SK-N-SH (cell line): Measurements from ENCODE around the gene CELF2. TPM values are rescaled to one million over a fixed set of nuclear protein-coding genes. Genes with fewer than 3 reads are reported as not detected.

Source experiments
- CTCF ChIA-PET: fragments of 300-600, 350-600 bp; formaldehyde crosslinking; extraction: SDS; loops from one replicate; lab custom pipeline; 2021; lab: Yijun Ruan, JAX
- POLR2A ChIA-PET: fragments of 350-600 bp; sonication (Branson Sonifier 250); formaldehyde crosslinking; extraction: SDS; loops from one replicate; lab custom pipeline; 2020; ENCODE audit warnings: antibody characterized with exemption, inconsistent platforms; lab: Yijun Ruan, JAX
- DNase-seq: peaks from one replicate; pipeline ENCODE4 v3.0.0; 2012
- H2AFZ ChIP-seq: fragments of 200-600 bp; sonication (generic); 2 replicates; pipeline ENCODE4 v1.8.1; 2016; ENCODE audit warnings: antibody characterized with exemption, mild to moderate bottlenecking, low read depth
- H3F3A ChIP-seq: fragments of 200-600 bp; sonication (generic); replicated peaks from 2 replicates; pipeline ENCODE3; 2016; ENCODE audit warnings: antibody characterized with exemption, mild to moderate bottlenecking; ENCODE audit not compliant: insufficient read depth
- H3K27ac ChIP-seq, 2 experiments: fragments of 200-500 bp in 1 of 2; fragments of 200-600 bp in 1 of 2; sonication (Bioruptor generic) in 1 of 2; sonication (generic), shearing (Covaris generic) in 1 of 2; 2 replicates each; pipeline versions ENCODE4 v1.5.1 to v1.6.1; 2014 to 2016; ENCODE audit warnings: low read depth in 2 of 2, inconsistent platforms in 1 of 2, low read length in 1 of 2, mild to moderate bottlenecking in 1 of 2, mixed read lengths in 1 of 2
- H3K27me3 ChIP-seq: fragments of 200-600 bp; sonication (generic), shearing (Covaris generic); 2 replicates; pipeline ENCODE4 v1.6.1; 2016; ENCODE audit warnings: mixed run types; ENCODE audit not compliant: insufficient read depth
- H3K36me3 ChIP-seq, 2 experiments: fragments of 200-500 bp in 1 of 2; fragments of 200-600 bp in 1 of 2; sonication (Bioruptor generic) in 1 of 2; sonication (generic) in 1 of 2; replicated peaks in 1 of 2; 2 replicates each; pipeline versions ENCODE3 to v1.5.1; 2014 to 2016; ENCODE audit warnings: low read length in 1 of 2, mild to moderate bottlenecking in 1 of 2; ENCODE audit not compliant: insufficient read depth in 2 of 2, control insufficient read depth in 1 of 2
- H3K4me1 ChIP-seq, 2 experiments: fragments of 200-500 bp in 1 of 2; fragments of 200-600 bp in 1 of 2; sonication (Bioruptor generic) in 1 of 2; sonication (generic), shearing (Covaris generic) in 1 of 2; 2 replicates each; pipeline versions ENCODE4 v1.5.1 to v1.6.1; 2014 to 2016; ENCODE audit warnings: low read depth in 1 of 2, low read length in 1 of 2, mixed run types in 1 of 2; ENCODE audit not compliant: insufficient read depth in 2 of 2, control insufficient read depth in 1 of 2
- H3K4me2 ChIP-seq: fragments of 200-600 bp; sonication (generic), shearing (Covaris generic); 2 replicates; pipeline ENCODE4 v1.6.1; 2017; ENCODE audit warnings: mixed run types
- H3K4me3 ChIP-seq, 2 experiments: fragments of 200-500 bp in 1 of 2; fragments of 200-600 bp in 1 of 2; sonication (Bioruptor generic) in 1 of 2; sonication (generic), shearing (Covaris generic) in 1 of 2; 2 replicates each; pipeline versions ENCODE4 v1.5.1 to v1.8.1; 2014 to 2016; ENCODE audit warnings: low read depth in 2 of 2, inconsistent platforms in 1 of 2, low read length in 1 of 2, mild to moderate bottlenecking in 1 of 2, mixed read lengths in 1 of 2, moderate library complexity in 1 of 2
- H3K79me2 ChIP-seq: fragments of 200-600 bp; sonication (generic); 2 replicates; pipeline ENCODE4 v1.8.1; 2017; ENCODE audit warnings: mild to moderate bottlenecking; ENCODE audit not compliant: insufficient read depth
- H3K9ac ChIP-seq: fragments of 200-600 bp; sonication (generic); 2 replicates; pipeline ENCODE4 v1.6.1; 2017; ENCODE audit warnings: mixed run types
- H3K9me2 ChIP-seq: fragments of 200-600 bp; sonication (generic); 2 replicates; pipeline ENCODE4 v1.6.1; 2017; ENCODE audit warnings: mixed run types
- H3K9me3 ChIP-seq: fragments of 200-600 bp; sonication (generic); 2 replicates; pipeline ENCODE4 v1.6.1; 2017; ENCODE audit warnings: mixed run types, mild to moderate bottlenecking, moderate library complexity
- H4K20me1 ChIP-seq: fragments of 200-600 bp; sonication (generic); 2 replicates; pipeline ENCODE4 v1.6.1; 2017; ENCODE audit warnings: mild to moderate bottlenecking, mixed run types; ENCODE audit not compliant: insufficient read depth
- ELF1 ChIP-seq: IDR thresholded peaks from 2 replicates; pipeline ENCODE4 v1.4.0; 2012
- EZH2phosphoT487 ChIP-seq: fragments of 200-600 bp; sonication (generic); IDR thresholded peaks from 2 replicates; pipeline ENCODE4 v1.6.1; 2017; ENCODE audit warnings: low read depth, mixed run types, mild to moderate bottlenecking, antibody characterized with exemption, moderate library complexity, borderline replicate concordance
- FOXJ3 ChIP-seq: sonication (generic); formaldehyde crosslinking; IDR thresholded peaks from 2 replicates; pipeline ENCODE4 v1.5.1; 2020; ENCODE audit warnings: mild to moderate bottlenecking, missing genetic modification reagents
- GABPA ChIP-seq: IDR thresholded peaks from 2 replicates; pipeline ENCODE4 v1.4.0; 2012; ENCODE audit warnings: low read depth, mild to moderate bottlenecking
- JUND ChIP-seq: IDR thresholded peaks from 2 replicates; pipeline ENCODE4 v1.4.0; 2012
- MEF2A ChIP-seq: IDR thresholded peaks from 2 replicates; pipeline ENCODE4 v1.4.0; 2012; ENCODE audit warnings: low read depth, borderline replicate concordance
- NRF1 ChIP-seq: IDR thresholded peaks from 2 replicates; pipeline ENCODE4 v1.6.1; 2012; ENCODE audit warnings: low read depth, mild to moderate bottlenecking, low read length
- POLR2AphosphoS5 ChIP-seq: IDR thresholded peaks from 2 replicates; pipeline ENCODE4 v1.6.1; 2012; ENCODE audit warnings: low read depth, low read length
- RCOR1 ChIP-seq: fragments of 150-350 bp; IDR thresholded peaks from 2 replicates; pipeline ENCODE4 v1.6.1; 2017; ENCODE audit warnings: antibody characterized with exemption, low read length
- RFX5 ChIP-seq: IDR thresholded peaks from 2 replicates; pipeline ENCODE4 v1.6.1; 2012; ENCODE audit warnings: mild to moderate bottlenecking, improper control_type of control experiment, low read length
- RXRA ChIP-seq: IDR thresholded peaks from 2 replicates; pipeline ENCODE4 v1.4.0; 2012; ENCODE audit warnings: low read depth, mild to moderate bottlenecking, borderline replicate concordance
- SIN3A ChIP-seq: IDR thresholded peaks from 2 replicates; pipeline ENCODE4 v1.6.1; 2012; ENCODE audit warnings: low read depth, mild to moderate bottlenecking, low read length, moderate library complexity, borderline replicate concordance
- SMC3 ChIP-seq: IDR thresholded peaks from 2 replicates; pipeline ENCODE4 v1.6.1; 2012; ENCODE audit warnings: low read depth, low read length, improper control_type of control experiment
- TAF1 ChIP-seq: IDR thresholded peaks from 2 replicates; pipeline ENCODE4 v1.6.1; 2012; ENCODE audit warnings: low read depth, mild to moderate bottlenecking, low read length, moderate library complexity, borderline replicate concordance
- TEAD4 ChIP-seq: IDR thresholded peaks from 2 replicates; pipeline ENCODE4 v1.4.0; 2012; ENCODE audit warnings: mild to moderate bottlenecking, borderline replicate concordance; ENCODE audit not compliant: insufficient read depth
- YY1 ChIP-seq: IDR thresholded peaks from 2 replicates; pipeline ENCODE4 v1.4.0; 2012; ENCODE audit warnings: low read depth, mild to moderate bottlenecking
- WGBS: methylation state at CpG from one replicate; pipeline ENCODE4 v1.1.6; 2017; ENCODE audit warnings: low lambda C conversion rate; 5-methylcytosine and 5-hydroxymethylcytosine counted together
- polyA plus RNA-seq, 3 experiments: library from polyadenylated mRNA; depleted of rRNA; stranded (reverse); fragments of >200 nt; gene quantifications; 2 replicates each; pipeline ENCODE4 v1.2.3, GENCODE V29; 2012
- TF ChIP-seq, protein P1 (sequence below): fragments of 150-350 bp; IDR thresholded peaks from 2 replicates; pipeline ENCODE4 v1.6.1; 2016; ENCODE audit warnings: mild to moderate bottlenecking, low read depth, low read length
- TF ChIP-seq, protein P2 (sequence below): IDR thresholded peaks from 2 replicates; pipeline ENCODE4 v1.4.0; 2012; ENCODE audit warnings: low read depth, borderline replicate concordance
- TF ChIP-seq, protein P3 (sequence below): IDR thresholded peaks from 2 replicates; pipeline ENCODE4 v1.4.0; 2012; ENCODE audit warnings: low read depth
- TF ChIP-seq, protein P4 (sequence below): IDR thresholded peaks from 2 replicates; pipeline ENCODE4 v1.6.1; 2012; ENCODE audit warnings: mild to moderate bottlenecking, low read depth, low read length, moderate library complexity
- TF ChIP-seq, protein P5 (sequence below): fragments of 150-350 bp; IDR thresholded peaks from 2 replicates; pipeline ENCODE4 v1.6.1; 2017; ENCODE audit warnings: antibody characterized with exemption, low read length, low read depth, borderline replicate concordance

The CELF2 gene
- polyA plus RNA-seq, 1 of the 3 experiments (the other 2 are of a cell fraction) = 0.03 TPM

DNA sequence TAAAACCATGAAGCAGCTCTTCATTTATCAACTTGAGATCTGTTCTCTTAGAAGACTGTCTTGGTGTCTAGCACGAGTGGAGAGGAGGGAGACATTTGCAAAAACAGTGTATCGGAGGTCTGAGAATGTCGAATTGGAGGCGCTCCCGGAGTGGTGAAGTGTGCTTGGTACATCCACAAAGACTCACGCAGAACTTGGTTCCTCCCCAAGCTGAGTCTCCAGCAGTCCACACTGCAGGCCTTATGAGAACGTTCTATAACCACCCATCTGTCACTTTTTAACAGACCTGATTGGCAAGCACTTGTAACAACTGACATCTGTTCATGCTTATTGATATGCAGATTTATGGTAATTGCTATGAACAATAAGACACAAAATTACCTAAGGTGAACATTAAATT is 261.6 kb downstream of the CELF2 start (continued):
- TF ChIP-seq, protein P1, sequence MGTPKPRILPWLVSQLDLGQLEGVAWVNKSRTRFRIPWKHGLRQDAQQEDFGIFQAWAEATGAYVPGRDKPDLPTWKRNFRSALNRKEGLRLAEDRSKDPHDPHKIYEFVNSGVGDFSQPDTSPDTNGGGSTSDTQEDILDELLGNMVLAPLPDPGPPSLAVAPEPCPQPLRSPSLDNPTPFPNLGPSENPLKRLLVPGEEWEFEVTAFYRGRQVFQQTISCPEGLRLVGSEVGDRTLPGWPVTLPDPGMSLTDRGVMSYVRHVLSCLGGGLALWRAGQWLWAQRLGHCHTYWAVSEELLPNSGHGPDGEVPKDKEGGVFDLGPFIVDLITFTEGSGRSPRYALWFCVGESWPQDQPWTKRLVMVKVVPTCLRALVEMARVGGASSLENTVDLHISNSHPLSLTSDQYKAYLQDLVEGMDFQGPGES = no peak
- TF ChIP-seq YY1 = no peak

DNA sequence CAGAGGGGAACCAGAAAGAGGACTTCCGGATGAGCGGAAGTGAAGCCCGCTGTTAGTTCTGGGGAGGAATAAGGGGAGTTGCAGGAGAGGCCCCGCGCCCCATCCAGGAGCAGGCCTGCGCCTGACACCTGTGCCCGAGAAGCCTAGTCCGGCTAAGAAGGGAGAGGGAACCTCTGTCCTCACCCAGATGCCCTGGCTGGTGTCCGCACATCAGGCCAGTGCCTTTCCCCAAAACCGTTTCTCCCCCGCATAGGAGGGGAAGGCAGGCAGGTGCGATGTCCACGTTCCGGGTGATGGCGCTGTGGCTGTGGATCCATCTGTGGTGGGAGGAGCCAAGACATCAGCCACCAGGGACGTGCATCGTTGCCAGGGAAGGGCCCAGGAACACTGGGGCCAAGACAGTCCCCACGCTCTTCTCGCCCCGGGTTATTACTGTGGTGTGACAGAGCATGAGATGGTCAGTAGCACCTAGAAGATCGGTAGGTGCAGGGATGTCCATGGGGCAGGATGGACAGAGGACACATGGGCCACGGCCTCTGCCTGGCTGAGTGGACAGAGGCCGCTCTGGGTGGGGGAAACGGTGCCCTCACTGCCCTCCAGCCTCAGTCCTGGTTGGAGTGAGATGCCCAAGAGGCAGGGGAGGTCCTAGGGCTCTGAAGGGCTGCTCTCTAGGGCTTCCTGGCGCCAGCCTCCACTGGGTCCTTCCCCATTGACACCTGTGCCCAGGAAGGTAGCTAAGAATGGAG is 262.7 kb downstream of the CELF2 start:
- no peaks in the 10 kb centered on the region for H4K20me1 ChIP-seq
- H3K4me2 ChIP-seq = no peak overlapping the region
- no peak overlapping the region for H3K4me3 ChIP-seq
- no peak for DNase-seq
- no peak for TF ChIP-seq JUND
- TF ChIP-seq TEAD4 = no peak
- TF ChIP-seq, protein P2, sequence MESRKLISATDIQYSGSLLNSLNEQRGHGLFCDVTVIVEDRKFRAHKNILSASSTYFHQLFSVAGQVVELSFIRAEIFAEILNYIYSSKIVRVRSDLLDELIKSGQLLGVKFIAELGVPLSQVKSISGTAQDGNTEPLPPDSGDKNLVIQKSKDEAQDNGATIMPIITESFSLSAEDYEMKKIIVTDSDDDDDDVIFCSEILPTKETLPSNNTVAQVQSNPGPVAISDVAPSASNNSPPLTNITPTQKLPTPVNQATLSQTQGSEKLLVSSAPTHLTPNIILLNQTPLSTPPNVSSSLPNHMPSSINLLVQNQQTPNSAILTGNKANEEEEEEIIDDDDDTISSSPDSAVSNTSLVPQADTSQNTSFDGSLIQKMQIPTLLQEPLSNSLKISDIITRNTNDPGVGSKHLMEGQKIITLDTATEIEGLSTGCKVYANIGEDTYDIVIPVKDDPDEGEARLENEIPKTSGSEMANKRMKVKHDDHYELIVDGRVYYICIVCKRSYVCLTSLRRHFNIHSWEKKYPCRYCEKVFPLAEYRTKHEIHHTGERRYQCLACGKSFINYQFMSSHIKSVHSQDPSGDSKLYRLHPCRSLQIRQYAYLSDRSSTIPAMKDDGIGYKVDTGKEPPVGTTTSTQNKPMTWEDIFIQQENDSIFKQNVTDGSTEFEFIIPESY = no peak
- no peak for TF ChIP-seq FOXJ3 (CRISPR knock-in tag)
- no peak for TF ChIP-seq NRF1
- TF ChIP-seq RXRA = no peak
- no peak for TF ChIP-seq EZH2phosphoT487
- TF ChIP-seq SIN3A = no peak
- TF ChIP-seq, protein P3, sequence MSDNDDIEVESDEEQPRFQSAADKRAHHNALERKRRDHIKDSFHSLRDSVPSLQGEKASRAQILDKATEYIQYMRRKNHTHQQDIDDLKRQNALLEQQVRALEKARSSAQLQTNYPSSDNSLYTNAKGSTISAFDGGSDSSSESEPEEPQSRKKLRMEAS = no peak
- no peak for TF ChIP-seq GABPA
- TF ChIP-seq MEF2A = no peak
- TF ChIP-seq, protein P4, sequence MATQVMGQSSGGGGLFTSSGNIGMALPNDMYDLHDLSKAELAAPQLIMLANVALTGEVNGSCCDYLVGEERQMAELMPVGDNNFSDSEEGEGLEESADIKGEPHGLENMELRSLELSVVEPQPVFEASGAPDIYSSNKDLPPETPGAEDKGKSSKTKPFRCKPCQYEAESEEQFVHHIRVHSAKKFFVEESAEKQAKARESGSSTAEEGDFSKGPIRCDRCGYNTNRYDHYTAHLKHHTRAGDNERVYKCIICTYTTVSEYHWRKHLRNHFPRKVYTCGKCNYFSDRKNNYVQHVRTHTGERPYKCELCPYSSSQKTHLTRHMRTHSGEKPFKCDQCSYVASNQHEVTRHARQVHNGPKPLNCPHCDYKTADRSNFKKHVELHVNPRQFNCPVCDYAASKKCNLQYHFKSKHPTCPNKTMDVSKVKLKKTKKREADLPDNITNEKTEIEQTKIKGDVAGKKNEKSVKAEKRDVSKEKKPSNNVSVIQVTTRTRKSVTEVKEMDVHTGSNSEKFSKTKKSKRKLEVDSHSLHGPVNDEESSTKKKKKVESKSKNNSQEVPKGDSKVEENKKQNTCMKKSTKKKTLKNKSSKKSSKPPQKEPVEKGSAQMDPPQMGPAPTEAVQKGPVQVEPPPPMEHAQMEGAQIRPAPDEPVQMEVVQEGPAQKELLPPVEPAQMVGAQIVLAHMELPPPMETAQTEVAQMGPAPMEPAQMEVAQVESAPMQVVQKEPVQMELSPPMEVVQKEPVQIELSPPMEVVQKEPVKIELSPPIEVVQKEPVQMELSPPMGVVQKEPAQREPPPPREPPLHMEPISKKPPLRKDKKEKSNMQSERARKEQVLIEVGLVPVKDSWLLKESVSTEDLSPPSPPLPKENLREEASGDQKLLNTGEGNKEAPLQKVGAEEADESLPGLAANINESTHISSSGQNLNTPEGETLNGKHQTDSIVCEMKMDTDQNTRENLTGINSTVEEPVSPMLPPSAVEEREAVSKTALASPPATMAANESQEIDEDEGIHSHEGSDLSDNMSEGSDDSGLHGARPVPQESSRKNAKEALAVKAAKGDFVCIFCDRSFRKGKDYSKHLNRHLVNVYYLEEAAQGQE = no peak
- no peak for TF ChIP-seq SMC3
- TF ChIP-seq ELF1 = no peak
- TF ChIP-seq TAF1 = no peak
- no peak for TF ChIP-seq RFX5
- TF ChIP-seq POLR2AphosphoS5 = no peak
- TF ChIP-seq RCOR1 = no peak
- TF ChIP-seq, protein P5, sequence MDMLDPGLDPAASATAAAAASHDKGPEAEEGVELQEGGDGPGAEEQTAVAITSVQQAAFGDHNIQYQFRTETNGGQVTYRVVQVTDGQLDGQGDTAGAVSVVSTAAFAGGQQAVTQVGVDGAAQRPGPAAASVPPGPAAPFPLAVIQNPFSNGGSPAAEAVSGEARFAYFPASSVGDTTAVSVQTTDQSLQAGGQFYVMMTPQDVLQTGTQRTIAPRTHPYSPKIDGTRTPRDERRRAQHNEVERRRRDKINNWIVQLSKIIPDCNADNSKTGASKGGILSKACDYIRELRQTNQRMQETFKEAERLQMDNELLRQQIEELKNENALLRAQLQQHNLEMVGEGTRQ = no peak
- no peak overlapping the region for H2AFZ ChIP-seq
- H3K36me3 ChIP-seq = no peaks in the 10 kb centered on the region
- H3K27ac ChIP-seq = no peak overlapping the region
- WGBS = 62% methylated on average over 16 of the region's 25 CpGs
- H3K9me3 ChIP-seq = no peaks in the 10 kb centered on the region
- H3K79me2 ChIP-seq = no peaks in the 10 kb centered on the region
- no peaks in the 10 kb centered on the region for H3K4me1 ChIP-seq
- ChIA-PET POLR2A (no interaction called here), CTCF (no interaction called here)
- H3F3A ChIP-seq = no peaks in the 10 kb centered on the region
- no peaks in the 10 kb centered on the region for H3K9me2 ChIP-seq
- no peaks in the 10 kb centered on the region for H3K27me3 ChIP-seq
- no peak overlapping the region for H3K9ac ChIP-seq
